Left lobe of liver (tissue), 2 donors: Measurements from ENCODE around the gene DYNC1I1. TPM values are rescaled to one million over a fixed set of nuclear protein-coding genes. Genes with fewer than 3 reads are reported as not detected.
A peak's percentile ranks its signal among the peaks of the same experiment; 100 is the strongest.

Source experiments
- ATAC-seq: fragments of 200-7000 bp; cut with Tn5 transposase; one replicate; pipeline ENCODE4 v1.9.1; 2020; ENCODE audit warnings: mild to moderate bottlenecking, moderate library complexity
- DNase-seq: peaks from one replicate; pipeline ENCODE4 v3.0.0-alpha.2; 2020; ENCODE audit warnings: low spot score
- total RNA-seq: library from RNA; stranded (reverse); gene quantifications from one replicate; pipeline ENCODE4 v1.2.1, GENCODE V29; 2021
- donor health status: DM: no; HTN: no; CAD: no; lungs with moderate emphysema.
- donor health status: DM: no; HTN: yes; CAD: no.

The DYNC1I1 gene
- total RNA-seq, 1 donor from 2014 or later: 0.15 TPM

DNA sequence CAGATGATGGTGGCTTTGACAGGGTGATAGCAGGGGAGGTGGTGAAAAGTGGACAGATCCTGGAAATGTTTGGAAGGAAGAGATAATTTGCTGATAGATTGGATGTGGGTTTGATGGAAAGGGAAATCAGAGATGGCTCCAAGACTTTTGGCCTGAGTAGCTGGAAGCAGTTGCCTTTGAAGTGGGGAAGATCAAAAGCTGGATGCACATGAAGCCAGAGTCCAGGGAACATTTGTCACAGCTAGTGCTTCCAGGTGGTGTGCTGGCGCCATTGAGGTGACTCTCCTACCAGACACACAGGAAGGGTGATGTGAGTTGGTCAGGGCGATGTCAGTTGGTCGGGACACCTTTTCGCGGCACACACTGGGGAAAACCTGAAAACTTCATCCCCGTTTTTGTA, 15.9 kb downstream of the DYNC1I1 start:
- no peak for DNase-seq
- no peak for ATAC-seq

DNA sequence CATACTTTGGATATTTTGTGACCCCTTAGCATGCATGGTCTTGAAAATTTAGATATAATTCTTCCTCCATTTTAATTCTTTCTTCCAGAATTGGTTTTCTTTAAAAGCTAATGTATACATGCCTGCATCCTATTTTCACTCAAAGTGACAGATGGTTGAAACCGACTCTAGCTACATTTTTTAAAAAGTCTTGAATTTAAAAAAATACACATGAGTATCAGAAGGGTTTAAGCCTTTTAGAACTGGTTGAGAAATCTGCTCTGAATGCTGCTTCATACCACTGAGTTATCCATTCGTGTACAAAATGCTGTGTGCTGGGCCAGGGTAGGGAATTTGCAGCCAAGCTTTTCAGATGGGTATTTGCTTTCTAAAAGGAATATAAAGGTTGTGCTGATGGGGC, 16.5 kb downstream of the DYNC1I1 start:
- DNase-seq: no peak
- no peak for ATAC-seq

DNA sequence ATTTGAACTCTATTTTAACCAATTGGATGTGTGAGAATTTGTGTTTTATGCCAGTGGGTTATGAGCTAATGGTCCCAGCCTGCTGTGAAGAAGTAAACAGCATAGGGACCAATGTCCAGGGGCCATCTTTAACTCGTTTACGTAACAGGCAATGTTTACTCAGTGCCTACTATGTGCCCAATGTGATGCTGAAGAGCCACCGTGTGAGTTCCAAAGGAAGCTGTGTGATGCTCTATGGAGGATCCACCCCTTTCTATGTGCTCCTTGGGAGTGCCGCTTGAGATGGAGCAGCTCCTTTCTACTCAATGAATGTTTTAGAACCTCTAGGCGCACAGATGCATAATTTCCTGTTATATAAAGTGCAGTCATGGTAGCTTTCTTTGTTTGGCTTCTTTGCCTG, 21.3 kb downstream of the DYNC1I1 start:
- no peak for ATAC-seq

DNA sequence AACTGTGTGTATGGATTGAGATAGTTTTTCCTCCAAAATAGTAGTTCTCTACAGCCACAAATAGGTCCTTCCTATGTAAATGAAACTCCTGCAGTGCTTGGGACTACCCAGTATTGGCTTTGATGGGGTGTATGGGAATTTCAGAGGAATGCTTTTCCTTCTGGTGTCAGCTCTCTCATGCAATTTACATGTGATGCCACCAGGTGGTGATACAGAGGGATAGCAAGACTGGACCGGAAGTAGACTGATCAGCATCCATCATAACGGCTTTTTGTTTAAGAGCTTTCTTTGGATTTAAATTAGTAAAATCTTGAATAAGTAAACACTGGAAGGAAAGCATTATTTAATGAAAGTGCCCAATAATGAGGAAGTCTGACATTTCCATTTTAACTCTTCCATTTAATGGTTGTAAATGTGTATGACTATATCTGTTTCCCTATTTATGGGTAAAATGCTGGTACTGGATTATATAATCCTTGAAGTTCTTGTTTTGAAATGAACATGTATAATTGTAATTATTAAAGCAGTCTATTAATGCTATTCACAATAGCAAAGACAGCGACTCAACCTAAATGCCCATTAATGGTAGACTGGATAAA, 22.7 kb downstream of the DYNC1I1 start:
- ATAC-seq (peak; percentile 80), DNase-seq (no peak)

More for the DNA sequence above, 21.3 kb downstream of the DYNC1I1 start:
- DNase-seq: no peak

DNA sequence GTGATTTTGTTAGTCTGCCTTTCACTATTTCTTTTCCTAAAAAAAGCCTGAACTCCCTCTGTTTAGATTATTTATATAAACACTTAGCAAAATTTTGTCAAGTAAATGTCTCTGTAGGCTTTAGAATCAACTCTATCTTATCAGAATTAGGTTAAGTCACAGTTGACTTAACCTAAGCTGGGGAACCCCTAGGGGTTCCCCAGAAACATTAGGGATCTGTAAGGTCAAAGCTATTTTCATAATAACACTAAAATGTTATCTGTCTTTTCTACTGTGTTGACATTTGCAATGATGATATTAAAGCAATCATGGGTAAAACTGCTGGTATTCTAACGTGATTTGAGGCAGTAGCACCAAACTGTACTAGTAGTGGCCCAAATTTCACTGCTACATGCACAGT, 24.3 kb downstream of the DYNC1I1 start:
- ATAC-seq: no peak
- DNase-seq: no peak

DNA sequence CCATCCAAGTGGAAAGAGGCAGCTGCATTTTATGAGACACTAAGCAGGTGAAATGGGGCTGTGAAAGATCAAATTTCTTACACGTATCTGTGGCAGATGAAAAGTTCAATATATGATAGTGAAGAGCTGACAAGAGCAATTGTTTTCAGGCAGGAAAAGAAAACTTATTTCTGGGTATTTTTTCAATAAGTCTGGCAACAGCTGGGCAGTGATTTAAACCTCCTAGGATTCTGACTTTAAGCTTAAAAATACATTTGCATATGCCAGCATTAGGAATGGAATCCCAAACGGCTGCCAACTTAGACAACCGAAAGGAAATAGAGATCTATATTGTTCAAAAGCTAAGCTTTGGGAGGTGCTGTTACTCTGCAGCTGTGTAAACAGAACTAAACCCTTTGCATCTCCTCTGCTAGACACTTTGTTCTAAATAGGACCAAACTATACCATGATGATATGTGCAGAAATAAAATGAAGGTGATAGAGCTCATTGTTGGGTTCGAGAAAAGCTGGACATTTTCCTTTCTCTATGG, 26.1 kb downstream of the DYNC1I1 start:
- DNase-seq: no peak

DNA sequence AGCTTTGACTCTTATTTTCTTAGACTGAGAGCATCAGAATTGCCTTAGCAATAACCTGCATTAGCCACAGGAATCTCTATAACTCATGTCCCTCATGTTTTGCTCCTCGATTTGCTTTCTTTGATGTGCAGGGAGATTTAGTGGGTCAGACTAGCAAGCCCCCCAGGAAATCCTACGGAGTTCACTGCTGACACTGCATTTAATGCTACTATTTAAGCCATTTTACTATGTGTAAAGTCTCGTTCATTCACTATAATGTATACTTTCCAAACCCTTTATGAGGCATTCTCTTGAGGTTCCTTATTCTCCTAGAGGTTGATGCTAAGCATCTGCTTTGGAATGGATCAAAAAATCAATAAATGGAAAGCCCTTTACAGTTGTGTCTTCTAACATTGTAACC, 28.4 kb downstream of the DYNC1I1 start:
- DNase-seq (no peak), ATAC-seq (no peak)

More for the DNA sequence above, 26.1 kb downstream of the DYNC1I1 start:
- ATAC-seq: no peak

DNA sequence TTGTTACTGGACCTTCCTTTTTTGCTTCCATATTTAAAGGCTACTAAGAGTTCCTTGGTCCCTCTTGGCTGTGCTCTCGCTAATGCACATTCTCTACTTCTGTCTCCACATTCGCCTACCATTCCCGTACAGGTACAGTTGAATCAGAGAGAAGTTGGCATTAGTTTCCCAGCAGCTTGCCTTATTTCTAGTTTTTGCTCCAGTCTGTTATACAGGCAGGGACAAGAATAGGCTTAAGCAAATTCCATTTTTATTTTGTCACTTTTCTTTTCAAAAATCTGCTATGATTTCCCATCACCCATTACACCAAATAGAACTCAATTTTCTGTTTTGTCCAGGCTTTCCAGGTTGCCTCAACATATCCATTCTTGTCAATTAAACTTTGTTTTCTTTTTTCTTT, 29.9 kb downstream of the DYNC1I1 start:
- no peak for DNase-seq
- no peak for ATAC-seq

DNA sequence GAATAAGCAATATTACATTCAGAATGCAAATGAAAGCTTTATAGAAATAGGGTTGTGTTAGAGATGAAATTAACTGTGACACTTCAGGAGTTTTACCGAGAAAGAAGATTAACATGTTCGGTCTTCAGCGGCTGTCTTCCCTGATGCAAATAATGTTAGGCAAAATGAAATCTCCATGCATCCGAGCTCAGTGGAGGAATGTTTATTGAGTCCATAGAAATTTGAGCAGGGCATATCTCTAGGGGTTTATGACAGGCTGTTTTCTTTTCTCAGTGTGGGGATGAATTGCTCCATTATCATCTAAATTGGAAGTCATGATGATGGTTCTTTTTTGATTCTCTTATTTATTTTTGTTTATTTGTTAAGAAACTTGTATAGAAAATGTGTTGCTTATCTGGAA, 31.7 kb downstream of the DYNC1I1 start:
- DNase-seq (no peak), ATAC-seq (no peak)

DNA sequence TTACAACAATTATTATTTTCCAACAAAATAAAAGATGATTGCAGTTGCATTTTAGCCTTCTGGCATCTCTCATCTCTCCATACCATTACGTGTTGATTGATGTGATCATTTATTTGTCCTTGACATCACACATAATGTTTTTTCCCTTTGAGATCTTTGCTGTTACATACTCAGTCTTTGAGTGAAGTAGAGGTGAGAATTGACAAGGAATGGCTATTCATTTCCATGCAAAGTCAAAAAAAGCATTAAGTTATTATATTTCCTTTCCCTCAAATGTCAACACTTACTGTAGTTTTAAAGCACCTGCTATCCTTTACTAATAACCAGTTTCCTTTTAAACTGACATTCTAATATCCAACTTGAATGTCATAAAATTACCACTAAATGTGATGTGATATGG, 33.6 kb downstream of the DYNC1I1 start:
- no peak for DNase-seq
- ATAC-seq: no peak

DNA sequence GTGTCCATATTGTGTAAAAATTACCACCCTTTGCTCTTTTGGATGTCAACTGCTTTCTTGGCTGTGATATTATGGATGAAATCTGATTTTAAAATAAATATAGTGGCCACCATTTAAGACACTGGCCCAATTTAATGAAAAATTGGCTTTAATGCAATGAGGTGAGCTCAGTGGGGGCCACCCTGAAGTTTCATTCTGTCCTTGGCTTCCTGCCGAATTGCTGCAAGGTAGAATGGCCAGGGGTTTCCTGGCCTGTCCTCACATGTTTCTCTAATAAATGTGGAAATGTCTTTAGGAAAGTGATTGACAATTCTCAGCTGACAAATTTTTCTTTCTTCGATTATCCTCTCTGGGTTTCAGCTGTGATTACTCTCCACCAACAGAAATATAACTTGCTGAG, 36.0 kb downstream of the DYNC1I1 start:
- no peak for ATAC-seq
- DNase-seq: no peak

DNA sequence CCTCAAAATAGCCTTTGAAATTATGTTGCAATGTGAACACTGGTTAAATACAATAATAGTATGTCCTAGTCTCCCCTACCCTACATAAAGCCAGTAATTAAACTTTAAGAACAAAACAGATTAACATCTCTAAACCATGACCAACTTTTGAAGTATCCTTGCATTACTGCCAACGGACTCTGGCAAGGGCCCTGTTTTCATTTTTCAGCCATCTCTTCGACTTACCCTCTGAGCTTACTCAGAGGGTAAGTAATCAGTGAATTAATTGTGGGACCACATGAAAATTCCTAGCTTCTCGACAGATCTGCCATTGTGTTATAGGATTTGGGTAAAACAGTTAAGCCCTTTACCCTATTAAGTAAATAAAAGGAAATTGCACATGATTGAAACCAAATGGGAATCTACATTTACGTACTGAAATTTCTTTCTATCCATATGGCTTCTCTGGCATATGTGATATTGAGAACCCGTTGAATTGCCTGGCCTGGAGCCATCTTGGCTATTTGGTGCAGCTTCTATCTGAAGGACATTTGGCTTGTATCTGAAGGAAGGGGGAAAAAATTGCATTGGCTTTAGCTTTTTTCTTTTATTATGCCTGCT, 39.6 kb downstream of the DYNC1I1 start:
- no peak for DNase-seq
- ATAC-seq: no peak

DNA sequence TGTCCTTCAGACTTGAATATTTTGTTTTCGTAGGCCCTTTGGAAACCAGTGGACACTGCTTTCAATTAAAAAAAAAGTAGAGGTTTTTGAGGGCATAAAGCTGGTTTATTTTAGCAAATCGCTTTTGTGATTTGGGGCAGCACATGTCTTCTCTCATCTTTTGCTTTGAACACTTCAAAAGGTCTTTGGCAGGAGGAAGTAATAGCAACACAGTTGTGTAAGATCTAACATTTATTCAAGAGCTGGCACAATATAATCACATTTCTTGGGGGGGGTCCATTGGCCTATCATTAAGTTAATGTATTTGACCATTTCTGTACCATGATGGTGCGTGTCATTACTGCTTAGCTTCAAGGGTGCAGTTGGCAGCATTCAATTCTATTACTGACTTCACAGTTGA, 42.4 kb downstream of the DYNC1I1 start:
- no peak for DNase-seq
- no peak for ATAC-seq

DNA sequence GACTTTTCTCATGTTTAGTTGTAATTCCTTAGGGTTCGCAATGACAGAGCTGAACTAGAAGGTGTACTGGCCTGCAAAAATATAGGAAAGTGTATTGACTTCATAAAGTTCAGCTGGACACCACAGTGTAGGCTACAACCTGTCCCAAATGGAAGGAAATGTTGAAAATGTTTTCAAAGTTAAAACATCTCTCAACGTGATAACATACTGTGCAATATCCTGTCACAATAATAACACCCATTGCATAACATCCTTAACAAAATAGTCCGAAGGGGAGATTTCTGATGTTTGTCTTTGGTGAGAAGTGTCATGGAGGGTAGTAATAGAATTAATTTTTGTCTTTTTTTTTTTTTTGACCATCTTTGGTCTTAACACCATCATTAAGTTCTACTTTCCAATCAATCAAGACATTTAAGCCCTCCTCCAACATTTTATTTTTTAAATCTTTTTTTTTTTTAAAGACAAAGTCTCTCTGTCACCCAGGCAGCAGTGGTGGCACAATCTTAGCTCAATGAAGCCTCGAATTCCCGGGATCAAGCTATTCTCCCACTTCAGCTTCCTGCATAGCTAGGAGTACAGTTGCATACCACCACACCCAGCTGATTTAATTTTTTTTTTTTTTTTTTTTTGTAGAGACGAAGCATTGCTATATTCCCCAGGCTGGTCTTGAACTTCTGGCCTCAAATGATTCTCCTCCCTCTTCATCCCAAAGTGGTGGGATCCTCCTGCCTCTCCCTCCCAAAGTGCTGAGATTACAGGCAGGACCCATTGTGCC, 45.7 kb downstream of the DYNC1I1 start:
- no peak for ATAC-seq
- DNase-seq: no peak

DNA sequence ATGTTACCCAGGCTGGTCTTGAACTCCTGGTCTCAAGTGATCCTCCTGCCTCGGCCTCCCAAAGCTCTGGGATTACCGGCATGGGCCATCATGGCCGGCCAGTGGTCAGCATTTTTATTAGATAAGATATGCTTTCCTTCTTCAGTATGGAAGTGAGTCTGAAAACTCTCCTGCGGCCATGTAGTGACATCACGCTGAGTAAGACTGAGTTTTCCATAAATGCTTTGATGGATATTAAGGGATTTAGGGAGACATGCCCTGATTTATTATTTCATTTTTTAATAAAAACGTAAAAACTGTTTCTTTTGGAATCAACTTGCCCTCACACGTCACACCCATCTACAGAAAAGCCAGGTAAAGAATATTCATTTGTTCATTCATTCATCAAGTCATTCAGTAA, 48.4 kb downstream of the DYNC1I1 start:
- ATAC-seq (no peak), DNase-seq (no peak)

DNA sequence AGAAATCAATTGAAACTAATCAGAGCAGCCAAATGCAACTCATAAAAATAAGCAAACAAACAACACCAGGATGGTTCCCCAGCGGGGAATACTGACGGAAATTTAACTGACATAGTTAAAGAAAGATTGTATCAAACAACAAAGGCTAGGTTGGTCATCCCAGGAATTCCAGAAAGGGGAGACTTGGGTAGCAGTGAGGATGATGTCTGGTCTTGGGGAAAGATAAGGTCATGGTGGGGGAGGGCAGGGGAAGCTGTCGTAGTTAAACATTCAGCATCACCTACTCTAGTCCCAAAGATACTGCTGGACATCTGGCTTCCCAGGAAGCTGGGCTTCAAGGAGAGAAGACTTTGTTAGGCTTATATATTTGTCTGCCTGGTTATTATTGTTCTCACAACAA, 50.4 kb downstream of the DYNC1I1 start:
- no peak for ATAC-seq
- no peak for DNase-seq

DNA sequence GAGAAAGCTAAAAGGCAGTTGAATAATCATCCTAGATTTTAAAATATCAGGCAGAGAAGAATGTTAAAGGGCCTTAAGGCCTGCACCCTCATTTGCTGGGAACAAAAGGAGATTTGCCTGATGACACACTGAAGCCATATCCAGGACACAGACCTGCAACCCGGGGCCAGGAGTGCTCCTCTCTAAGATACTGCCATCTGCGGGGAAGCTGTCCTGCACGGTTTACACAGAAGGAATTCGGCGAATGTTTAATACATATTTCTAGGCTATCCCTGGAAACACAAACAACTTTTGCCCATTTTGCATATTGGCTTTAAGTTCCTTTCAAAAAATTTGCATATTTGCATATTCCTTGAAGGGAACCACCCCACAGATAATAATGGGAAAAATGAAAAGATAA, 52.3 kb downstream of the DYNC1I1 start:
- ATAC-seq: no peak

DNA sequence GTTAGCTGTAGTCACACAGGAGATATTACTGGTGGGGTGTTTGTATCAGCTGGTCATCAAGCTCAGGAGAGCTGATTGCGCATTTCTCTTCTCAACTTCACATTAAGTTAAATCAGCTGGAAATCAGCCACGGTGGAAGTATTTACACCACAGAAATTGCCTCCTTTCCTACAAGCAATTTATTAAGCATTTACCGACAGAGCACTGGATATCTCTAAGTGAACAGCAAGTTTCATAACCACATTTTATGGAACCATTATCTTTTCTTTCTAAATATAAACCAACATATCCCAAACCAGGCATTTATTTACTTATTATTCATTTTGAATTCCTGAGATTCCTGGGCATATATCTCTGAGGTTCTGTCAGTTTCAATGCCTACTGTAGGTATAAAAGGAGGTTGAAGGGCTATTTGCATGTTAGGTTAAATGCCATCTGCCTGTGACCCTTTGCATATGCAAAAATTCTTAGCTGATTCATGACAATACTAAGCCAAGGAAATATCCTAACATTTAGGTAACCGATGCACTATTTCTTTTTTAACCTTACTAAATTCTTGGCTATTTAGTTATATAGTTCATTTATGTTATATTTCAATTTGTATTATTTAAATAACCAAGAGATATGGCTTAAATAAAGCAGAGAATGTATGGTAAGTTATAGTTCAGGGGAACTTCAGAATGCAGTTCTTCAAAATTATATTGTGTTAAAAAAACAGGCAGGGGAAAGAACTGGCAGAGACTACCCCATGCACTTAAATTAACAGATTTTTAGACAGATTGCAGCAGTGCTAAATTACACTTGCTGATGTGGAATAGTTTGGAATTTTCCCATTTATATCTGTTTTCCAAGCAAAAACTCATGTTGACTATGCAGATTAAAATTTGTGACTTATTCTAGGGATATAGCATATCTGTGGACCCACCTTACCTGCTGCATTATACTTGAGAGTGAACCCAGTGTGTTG, 56.8 kb downstream of the DYNC1I1 start:
- ATAC-seq: no peak
- DNase-seq: no peak

More for the DNA sequence above, 52.3 kb downstream of the DYNC1I1 start:
- no peak for DNase-seq

DNA sequence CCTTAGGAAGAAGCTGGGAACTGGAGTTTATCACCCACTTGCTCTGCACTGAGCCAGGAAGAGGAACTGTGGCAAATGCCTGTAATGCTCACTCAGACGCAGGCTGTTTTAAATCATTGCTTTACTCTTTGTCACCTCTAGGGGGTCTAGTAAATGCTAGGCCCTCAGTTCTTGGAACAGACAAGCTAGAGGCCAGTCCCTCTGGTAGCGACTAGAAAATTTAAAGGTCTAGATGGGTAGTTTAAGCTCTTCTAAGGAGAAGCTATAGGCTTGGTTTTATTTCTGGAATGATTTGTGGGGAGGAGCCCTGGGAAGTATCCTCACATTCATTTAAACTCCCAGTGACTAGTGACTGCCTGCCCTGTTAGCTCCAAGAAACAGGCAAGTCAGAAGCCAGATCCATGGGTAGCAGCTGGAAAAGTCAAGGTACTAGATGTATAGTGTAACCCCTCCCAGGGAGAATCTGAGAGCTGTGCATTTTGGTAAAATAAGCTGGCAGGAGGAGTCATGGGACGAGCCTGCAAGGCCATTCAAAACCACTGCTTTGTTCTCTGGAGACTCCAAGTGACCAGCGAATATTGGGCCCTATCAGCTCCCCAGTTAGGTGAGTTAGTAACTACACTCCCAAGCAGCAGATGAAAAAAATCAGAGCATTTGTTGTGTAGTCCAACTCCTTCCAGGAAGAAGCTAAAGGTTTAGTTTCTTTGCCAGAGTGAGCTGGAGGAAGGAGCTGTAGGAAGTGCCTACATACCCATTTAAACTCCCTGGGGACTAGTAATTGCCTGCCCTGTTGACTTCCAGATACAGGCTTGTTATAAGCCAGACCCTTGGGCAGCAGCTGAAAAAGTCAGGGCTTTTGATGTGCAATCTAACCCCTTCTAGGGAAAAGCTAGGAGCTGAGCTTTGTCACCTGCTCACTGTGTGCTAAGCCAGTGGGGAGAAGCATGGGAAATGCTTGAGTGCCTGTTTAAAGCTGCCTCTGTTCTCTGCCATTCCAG, 68.9 kb downstream of the DYNC1I1 start:
- DNase-seq: no peak
- no peak for ATAC-seq

DNA sequence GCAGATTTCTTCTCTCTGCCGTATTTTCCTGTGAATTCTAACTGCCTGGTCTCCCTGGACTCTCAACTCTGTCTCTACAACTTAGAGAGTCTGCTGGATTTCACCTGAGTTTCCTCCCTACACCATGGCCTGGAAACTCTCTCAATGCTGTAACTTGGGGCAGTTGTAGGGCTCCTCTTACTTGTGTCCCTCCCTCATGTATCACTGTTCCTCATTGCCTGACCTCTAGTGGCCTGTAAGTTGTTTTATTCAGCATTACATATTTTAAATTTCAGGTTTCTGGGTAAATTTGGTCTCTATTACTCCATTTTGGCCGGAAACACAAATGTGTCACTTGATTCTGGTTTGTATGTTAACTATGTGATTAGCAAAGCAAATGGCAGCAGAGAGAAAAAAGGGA, 70.9 kb downstream of the DYNC1I1 start:
- ATAC-seq: no peak

More for the DNA sequence above, 70.9 kb downstream of the DYNC1I1 start:
- DNase-seq: no peak
